WERI-Rb-1 (cell line): ENCODE results near the gene P2RY14.

Experiments used
- DNase-seq: peaks from one replicate; pipeline ENCODE4 v3.0.0-alpha.2; 2020
- H3K27ac ChIP-seq: fragments of 250-450 bp; sonication (Bioruptor Pico); 2 replicates; pipeline ENCODE4 v1.5.1; 2020; ENCODE audit warnings: mild to moderate bottlenecking, moderate library complexity
- H3K27me3 ChIP-seq: fragments of 250-450 bp; sonication (Bioruptor Pico); 2 replicates; pipeline ENCODE4 v1.5.1; 2021; ENCODE audit warnings: mild to moderate bottlenecking, low read depth, moderate library complexity; ENCODE audit not compliant: insufficient read depth, severe bottlenecking
- H3K36me3 ChIP-seq: fragments of 250-450 bp; sonication (Bioruptor Pico); 2 replicates; pipeline ENCODE4 v1.5.1; 2020; ENCODE audit warnings: mild to moderate bottlenecking, moderate library complexity
- H3K4me3 ChIP-seq: 2 replicates; pipeline ENCODE4 v1.5.1; 2011; ENCODE audit warnings: low read depth, mild to moderate bottlenecking, control low read depth, low read length
- H3K9me3 ChIP-seq: fragments of 250-450 bp; sonication (Bioruptor Pico); 2 replicates; pipeline ENCODE4 v1.5.1; 2021; ENCODE audit warnings: mild to moderate bottlenecking, moderate library complexity; ENCODE audit not compliant: severe bottlenecking
- TF ChIP-seq, protein P1 (sequence below): IDR thresholded peaks from 2 replicates; pipeline ENCODE4 v1.5.1; 2011; ENCODE audit warnings: low read depth, mild to moderate bottlenecking, control low read depth, inconsistent platforms, low read length

Gene P2RY14

DNA sequence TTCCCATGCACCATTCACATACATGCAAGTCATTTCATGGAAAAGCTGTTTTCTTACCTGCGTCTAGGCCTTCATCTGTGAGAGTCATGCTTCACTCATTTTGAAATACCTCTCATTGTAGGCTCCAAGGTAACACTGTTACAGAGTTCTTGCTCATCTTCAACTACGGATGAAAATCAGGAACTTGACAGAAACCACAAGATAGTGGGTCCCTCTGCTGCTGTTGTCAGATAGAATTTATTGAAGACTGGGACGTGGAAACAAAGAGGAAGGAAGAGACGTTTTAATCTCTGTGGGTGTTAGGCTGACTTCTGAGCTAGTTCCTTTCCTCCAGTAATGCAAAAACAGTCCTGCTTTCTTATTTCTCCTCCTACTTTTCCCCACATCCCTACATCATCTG is at the start of gene P2RY14:
Gene P2RY14 (minus strand): TSS at position 313 of the 400 bp plus-strand sequence. CDS start 64,226 bp downstream, outside the sequence.
- Histone ChIP-seq H3K36me3 (no peaks in the 10 kb centered on the region), H3K4me3 (no peak within 1 kb of the TSS), H3K27ac (no peak within 1 kb of the TSS), H3K9me3 (no peaks in the 10 kb centered on the region), H3K27me3 (no peaks in the 10 kb centered on the region)
- TF ChIP-seq, protein P1, sequence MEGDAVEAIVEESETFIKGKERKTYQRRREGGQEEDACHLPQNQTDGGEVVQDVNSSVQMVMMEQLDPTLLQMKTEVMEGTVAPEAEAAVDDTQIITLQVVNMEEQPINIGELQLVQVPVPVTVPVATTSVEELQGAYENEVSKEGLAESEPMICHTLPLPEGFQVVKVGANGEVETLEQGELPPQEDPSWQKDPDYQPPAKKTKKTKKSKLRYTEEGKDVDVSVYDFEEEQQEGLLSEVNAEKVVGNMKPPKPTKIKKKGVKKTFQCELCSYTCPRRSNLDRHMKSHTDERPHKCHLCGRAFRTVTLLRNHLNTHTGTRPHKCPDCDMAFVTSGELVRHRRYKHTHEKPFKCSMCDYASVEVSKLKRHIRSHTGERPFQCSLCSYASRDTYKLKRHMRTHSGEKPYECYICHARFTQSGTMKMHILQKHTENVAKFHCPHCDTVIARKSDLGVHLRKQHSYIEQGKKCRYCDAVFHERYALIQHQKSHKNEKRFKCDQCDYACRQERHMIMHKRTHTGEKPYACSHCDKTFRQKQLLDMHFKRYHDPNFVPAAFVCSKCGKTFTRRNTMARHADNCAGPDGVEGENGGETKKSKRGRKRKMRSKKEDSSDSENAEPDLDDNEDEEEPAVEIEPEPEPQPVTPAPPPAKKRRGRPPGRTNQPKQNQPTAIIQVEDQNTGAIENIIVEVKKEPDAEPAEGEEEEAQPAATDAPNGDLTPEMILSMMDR: no peak
- no peak for DNase-seq

DNA sequence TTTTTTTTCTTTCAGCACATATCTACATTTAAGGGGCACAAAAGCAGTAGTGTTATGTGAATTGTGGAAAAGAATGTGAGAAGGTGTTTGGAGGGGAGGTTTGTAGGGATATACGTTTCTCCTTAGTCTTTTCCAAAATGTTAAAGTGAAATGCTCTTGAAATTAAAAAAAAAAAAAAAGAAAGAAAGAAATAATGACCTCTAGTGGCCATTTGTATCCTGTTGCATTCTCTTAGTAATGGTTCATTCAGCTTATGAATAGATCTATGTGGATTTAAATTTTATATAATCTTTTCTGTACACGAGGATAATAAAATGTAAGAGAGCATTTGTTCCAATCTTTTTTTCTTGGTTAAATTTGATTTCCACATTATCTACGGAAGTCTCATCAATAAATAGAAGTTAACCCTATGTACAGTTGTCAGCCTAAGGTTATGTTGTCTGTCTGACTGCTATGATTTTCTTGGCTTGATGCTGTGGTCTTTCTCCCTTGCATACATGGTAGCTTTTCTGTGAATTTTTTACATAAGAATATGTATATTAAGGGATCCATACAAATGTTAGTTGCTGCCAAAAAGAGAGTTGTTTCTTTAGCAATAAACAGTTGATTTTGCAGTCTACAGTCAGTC is 49.3 kb upstream of the P2RY14 start:
- H3K27ac ChIP-seq: no peak overlapping the region
- H3K36me3 ChIP-seq: no peaks in the 10 kb centered on the region
- no peaks in the 10 kb centered on the region for H3K9me3 ChIP-seq
- peaks cover 5% of the 10 kb centered on the region for H3K27me3 ChIP-seq
- no peak overlapping the region for H3K4me3 ChIP-seq
- DNase-seq: no peak
- TF ChIP-seq, protein P1: no peak

DNA sequence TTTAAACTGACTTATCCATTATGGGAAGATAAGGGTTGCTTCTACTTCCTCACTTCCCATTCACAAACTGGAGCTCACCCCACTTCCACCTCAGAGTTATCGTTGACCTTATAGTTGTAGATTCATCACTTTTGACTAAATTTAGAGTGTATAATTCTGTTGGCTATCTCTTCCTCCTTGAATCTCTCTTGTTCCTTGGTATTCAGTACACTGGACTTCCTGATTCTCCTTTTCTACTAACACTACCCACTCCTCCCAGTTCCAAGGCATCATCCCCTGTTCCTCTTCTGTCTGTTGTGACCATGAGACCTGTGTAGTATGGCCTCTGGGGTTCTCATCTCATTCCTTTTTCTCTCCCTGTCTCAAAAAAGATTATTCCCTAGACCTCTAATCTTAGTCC is 44.2 kb upstream of the P2RY14 start:
- Histone ChIP-seq H3K4me3 (no peak overlapping the region), H3K36me3 (no peaks in the 10 kb centered on the region), H3K27ac (no peak overlapping the region), H3K27me3 (peaks cover 5% of the 10 kb centered on the region), H3K9me3 (no peaks in the 10 kb centered on the region)
- no peak for DNase-seq
- TF ChIP-seq, protein P1: no peak

DNA sequence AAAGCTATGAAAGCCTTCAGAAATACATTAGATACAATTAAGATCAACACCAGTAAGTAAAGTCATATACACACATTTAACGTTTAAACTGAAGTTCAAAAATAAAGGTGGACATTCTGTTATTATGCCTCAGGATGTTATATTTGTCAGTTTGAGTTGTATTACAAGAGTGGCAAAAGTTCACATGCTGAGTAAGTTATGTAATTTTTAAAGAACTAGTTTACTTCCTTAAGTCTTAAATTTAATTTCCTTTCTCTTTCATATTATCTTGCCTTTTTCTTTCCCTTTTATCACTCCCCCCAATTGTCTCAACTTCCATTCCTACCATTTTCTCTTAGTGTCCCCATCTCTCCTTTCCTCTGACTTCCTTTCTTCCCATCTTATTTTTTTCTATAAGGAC is 43.2 kb upstream of the P2RY14 start:
- H3K4me3 ChIP-seq: no peak overlapping the region
- DNase-seq: no peak
- H3K9me3 ChIP-seq: no peaks in the 10 kb centered on the region
- no peak overlapping the region for H3K27ac ChIP-seq
- TF ChIP-seq, protein P1: no peak
- no peaks in the 10 kb centered on the region for H3K36me3 ChIP-seq
- H3K27me3 ChIP-seq: peaks cover 5% of the 10 kb centered on the region

DNA sequence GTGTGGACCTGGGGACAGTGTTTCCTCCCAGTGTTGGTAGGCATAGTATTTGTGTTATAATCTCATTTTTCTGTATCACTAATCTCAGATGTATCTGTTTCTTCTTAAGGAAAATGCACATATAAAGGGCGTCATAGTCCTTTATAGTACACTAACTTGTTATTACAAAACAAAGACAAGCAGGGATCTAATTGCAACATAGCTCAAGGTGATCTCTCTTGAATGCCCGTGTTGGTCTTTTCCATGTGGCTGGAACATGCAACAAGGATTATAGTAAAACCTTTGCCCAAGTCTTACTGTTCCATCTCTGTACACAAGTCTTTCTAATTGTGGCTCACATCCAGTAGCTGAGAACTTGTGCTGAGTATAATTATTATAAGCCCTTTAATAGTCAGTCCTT is 41.8 kb upstream of the P2RY14 start:
- no peak overlapping the region for H3K27ac ChIP-seq
- H3K9me3 ChIP-seq: no peaks in the 10 kb centered on the region
- H3K36me3 ChIP-seq: no peaks in the 10 kb centered on the region
- H3K27me3 ChIP-seq: peaks cover 5% of the 10 kb centered on the region
- no peak overlapping the region for H3K4me3 ChIP-seq
- TF ChIP-seq, protein P1: no peak
- DNase-seq: no peak

DNA sequence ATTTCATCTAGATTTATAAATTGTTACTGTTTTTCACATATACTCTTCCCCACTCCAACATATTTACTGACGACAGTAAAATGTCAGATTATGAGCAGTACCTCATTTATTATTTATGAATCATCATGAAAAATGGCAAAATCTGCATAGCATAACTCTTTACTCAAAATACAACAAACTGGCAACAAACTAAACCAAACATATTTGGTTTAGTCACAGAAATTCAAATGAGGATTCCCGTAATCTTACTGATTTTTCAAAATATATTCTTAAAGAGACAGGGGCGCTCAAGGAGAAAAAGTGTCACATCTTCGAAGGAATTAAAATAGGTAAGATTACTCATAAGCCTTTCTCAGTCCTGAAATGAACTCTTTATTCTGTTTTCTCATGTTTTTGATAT is 41.3 kb upstream of the P2RY14 start:
- H3K27me3 ChIP-seq: peaks cover 5% of the 10 kb centered on the region
- no peak for DNase-seq
- H3K9me3 ChIP-seq: no peaks in the 10 kb centered on the region
- no peaks in the 10 kb centered on the region for H3K36me3 ChIP-seq
- H3K27ac ChIP-seq: no peak overlapping the region
- TF ChIP-seq, protein P1: no peak
- no peak overlapping the region for H3K4me3 ChIP-seq
